ENCODE data around the gene NCOA3.

DNA sequence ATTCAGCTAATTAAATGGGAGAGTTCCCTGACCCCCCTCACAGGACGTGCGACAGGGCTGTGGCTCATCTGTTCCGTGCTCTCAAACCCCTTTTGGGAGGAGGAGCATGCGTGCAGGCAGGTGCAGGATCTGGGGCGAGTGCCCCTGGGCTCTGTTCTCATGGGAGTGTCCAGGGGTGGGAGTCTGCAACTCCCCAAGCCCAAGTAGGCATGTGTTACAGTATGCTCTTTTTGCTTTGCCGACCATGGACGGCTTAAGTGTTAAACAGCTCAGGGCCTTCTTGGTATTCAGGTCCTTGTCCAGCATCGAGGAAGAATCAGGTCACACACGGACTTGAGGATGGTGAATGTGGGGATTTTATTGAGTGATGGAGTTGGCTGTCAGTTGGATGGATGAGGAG, 101.6 kb downstream of the NCOA3 start:
- no peak for TF ChIP-seq POLR2A (IDR thresholded peaks at IDR 0.05; ENCODE audit: control extremely low read depth in 1 of 2, low read depth in 2 of 2, low read length in 2 of 2)
- TF ChIP-seq EZH2 (IDR thresholded peaks at IDR 0.05; ENCODE audit: low read depth, low read length, severe bottlenecking) = no peak
- TF ChIP-seq ZNF274 (IDR thresholded peaks at IDR 0.05; ENCODE audit: borderline replicate concordance, extremely low read depth, low read length) = no peak
- TF ChIP-seq JUN (IDR thresholded peaks at IDR 0.05; ENCODE audit: low read depth, low read length) = no peak
